CD4-positive, alpha-beta memory T cell (primary cell): ENCODE data around the gene COQ7. TPM values are rescaled to one million over a fixed set of nuclear protein-coding genes. Genes with fewer than 3 reads are reported as not detected.

Experiments
- CTCF ChIA-PET: fragments of 350-600 bp; sonication (Branson Sonifier 250); formaldehyde crosslinking; loops from one replicate; lab custom pipeline; 2021; ENCODE audit warnings: inconsistent platforms; ENCODE audit not compliant: partially characterized antibody; lab: Charles Lee
- POLR2A ChIA-PET: fragments of 350-600 bp; sonication (Branson Sonifier 250); formaldehyde crosslinking; loops from one replicate; lab custom pipeline; 2021; ENCODE audit not compliant: partially characterized antibody; lab: Charles Lee
- DNase-seq, 5 donors: peaks; one replicate each; pipeline versions ENCODE4 v3.0.0 to v3.0.0-alpha.2; 2020 to 2022; ENCODE audit warnings: mixed read lengths in 1 of 5
- H3K27ac ChIP-seq: one replicate; pipeline ENCODE4 v1.7.0; 2013; ENCODE audit warnings: low read depth, low read length
- H3K27me3 ChIP-seq: 2 replicates; pipeline ENCODE4 v1.7.0; 2013; ENCODE audit warnings: mild to moderate bottlenecking, low read length, moderate library complexity; ENCODE audit not compliant: insufficient read depth
- H3K36me3 ChIP-seq: 2 replicates; pipeline ENCODE4 v1.7.0; 2013; ENCODE audit warnings: mild to moderate bottlenecking, low read length, moderate library complexity; ENCODE audit not compliant: insufficient read depth
- H3K4me1 ChIP-seq: 2 replicates; pipeline ENCODE4 v1.7.0; 2013; ENCODE audit warnings: mild to moderate bottlenecking, low read length, moderate library complexity; ENCODE audit not compliant: insufficient read depth
- H3K4me3 ChIP-seq, 2 donors: one replicate each; pipeline ENCODE4 v1.7.0; 2013; ENCODE audit warnings: low read length in 2 of 2, mild to moderate bottlenecking in 1 of 2
- H3K9me3 ChIP-seq, 2 donors: one replicate each; pipeline ENCODE4 v1.7.0; 2013; ENCODE audit warnings: low read length in 2 of 2, control low read depth in 1 of 2; ENCODE audit not compliant: control insufficient read depth in 1 of 2
- H3K27ac Mint-ChIP-seq, 7 donors: one replicate each; pipeline ENCODE4 v1.8.0; 2020 to 2021; ENCODE audit warnings: mixed read lengths in 7 of 7, mild to moderate bottlenecking in 6 of 7, inconsistent platforms in 3 of 7, moderate library complexity in 3 of 7
- H3K27me3 Mint-ChIP-seq, 2 donors: one replicate each; pipeline ENCODE4 v1.8.0; 2020 to 2021; ENCODE audit warnings: mixed read lengths in 2 of 2
- H3K36me3 Mint-ChIP-seq, 2 donors: one replicate each; pipeline ENCODE4 v1.8.0; 2020 to 2021; ENCODE audit warnings: mixed read lengths in 2 of 2, inconsistent platforms in 1 of 2, mild to moderate bottlenecking in 1 of 2
- H3K4me1 Mint-ChIP-seq, 4 donors: one replicate each; pipeline ENCODE4 v1.8.0; 2020 to 2021; ENCODE audit warnings: mixed read lengths in 4 of 4, mild to moderate bottlenecking in 1 of 4
- H3K4me3 Mint-ChIP-seq, 8 donors: one replicate each; pipeline ENCODE4 v1.8.0; 2020 to 2021; ENCODE audit warnings: mixed read lengths in 8 of 8, mild to moderate bottlenecking in 7 of 8, moderate library complexity in 6 of 8, inconsistent platforms in 3 of 8
- H3K9me3 Mint-ChIP-seq, 8 donors: one replicate each; pipeline ENCODE4 v1.8.0; 2020 to 2021; ENCODE audit warnings: mixed read lengths in 8 of 8, mild to moderate bottlenecking in 5 of 8, inconsistent platforms in 3 of 8, moderate library complexity in 1 of 8
- intact Hi-C: fragments of 100-400 bp; cut with micrococcal nuclease; formaldehyde crosslinking; loops from one replicate; pipeline ENCODE4 v1.15.1; 2023
- polyA plus RNA-seq, 2 donors: library from polyadenylated mRNA; unstranded; fragments of 300-500 nt; fragmentation: Illumina TruSeq; gene quantifications; one replicate each; pipeline ENCODE4 v1.2.3, GENCODE V29; 2021
- total RNA-seq, 2 experiments: library from RNA; stranded (reverse); gene quantifications; one replicate each; pipeline ENCODE4 v1.2.3, GENCODE V29; 2021

COQ7 gene
- total and polyA plus RNA-seq, 4 experiments from 2014 or later, result 12.8 to 19.2 (median 17.0) TPM

DNA sequence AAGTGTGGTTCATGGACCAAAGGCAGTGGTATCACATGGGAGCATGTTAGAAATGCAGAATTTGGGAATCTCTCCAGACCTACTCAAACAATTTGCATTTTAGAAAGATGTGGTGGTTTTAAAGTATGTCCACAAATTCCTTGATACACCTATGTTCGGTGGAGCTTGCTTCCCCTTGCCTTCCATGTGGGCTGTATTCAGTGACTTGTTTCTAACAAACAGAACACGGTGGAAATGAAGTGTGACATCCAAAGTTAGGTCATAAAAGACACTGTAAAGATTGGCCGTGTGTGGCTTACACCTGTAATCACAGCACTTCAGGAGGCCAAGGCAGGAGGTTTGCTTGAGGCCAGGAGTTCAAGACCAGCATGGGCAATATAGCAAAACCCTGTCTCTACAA is 16.7 kb downstream of the COQ7 start:
- Histone ChIP-seq H3K27me3 (no peaks in the 10 kb centered on the region), H3K36me3 (no peaks in the 10 kb centered on the region), H3K27ac (no peak overlapping the region), H3K9me3 (no peaks in the 10 kb centered on the region), H3K4me1 (peaks cover 11% of the 10 kb centered on the region), H3K4me3 (no peak overlapping the region)
- CTCF ChIA-PET, result interaction anchor here (1.0 to 6.7 kb wide), 3 partner anchors 10 to 419 kb away, joined by 3 to 102 read pairs (median 26); no protein-coding TSS in a partner anchor
- Mint-ChIP-seq H3K36me3 (peaks cover 11 to 19% of the 10 kb centered on the region in 2 donors), H3K4me1 (peaks cover 0 to 2% (median 0%) of the 10 kb centered on the region in 4 donors), H3K9me3 (peaks cover 0 to 1% (median 0%) of the 10 kb centered on the region in 8 donors), H3K4me3 (no peak overlapping the region), H3K27me3 (peaks cover 0 to 1% of the 10 kb centered on the region in 2 donors), H3K27ac (no peak overlapping the region)
- POLR2A ChIA-PET, result interaction anchor here (1.7 kb wide), 1 partner anchor 418 kb away, joined by 4 read pairs; no protein-coding TSS in a partner anchor
- DNase-seq, result no peak
- intact Hi-C loops, result no loop called here

DNA sequence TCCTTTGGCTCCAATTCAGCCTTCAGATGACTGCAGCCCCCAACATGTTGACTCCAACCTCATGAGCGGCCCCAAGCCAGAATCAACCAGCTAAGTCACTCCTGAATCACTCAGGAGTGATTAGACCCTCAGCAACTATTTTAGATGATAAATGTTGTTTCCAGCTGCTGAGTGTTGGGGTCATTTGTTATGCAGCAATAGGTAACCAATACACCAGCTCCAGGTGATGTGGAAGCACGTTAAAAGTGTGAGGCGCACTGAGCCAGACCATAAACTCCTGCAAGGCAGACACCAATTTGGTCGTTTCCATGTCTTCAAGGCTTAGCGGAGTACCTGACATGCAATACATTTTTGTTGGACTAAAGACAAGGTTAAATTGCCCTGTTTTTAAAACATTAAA is 17.5 kb downstream of the COQ7 start:
- H3K4me3 ChIP-seq, result no peak overlapping the region
- no peak overlapping the region for H3K4me3 Mint-ChIP-seq

DNA sequence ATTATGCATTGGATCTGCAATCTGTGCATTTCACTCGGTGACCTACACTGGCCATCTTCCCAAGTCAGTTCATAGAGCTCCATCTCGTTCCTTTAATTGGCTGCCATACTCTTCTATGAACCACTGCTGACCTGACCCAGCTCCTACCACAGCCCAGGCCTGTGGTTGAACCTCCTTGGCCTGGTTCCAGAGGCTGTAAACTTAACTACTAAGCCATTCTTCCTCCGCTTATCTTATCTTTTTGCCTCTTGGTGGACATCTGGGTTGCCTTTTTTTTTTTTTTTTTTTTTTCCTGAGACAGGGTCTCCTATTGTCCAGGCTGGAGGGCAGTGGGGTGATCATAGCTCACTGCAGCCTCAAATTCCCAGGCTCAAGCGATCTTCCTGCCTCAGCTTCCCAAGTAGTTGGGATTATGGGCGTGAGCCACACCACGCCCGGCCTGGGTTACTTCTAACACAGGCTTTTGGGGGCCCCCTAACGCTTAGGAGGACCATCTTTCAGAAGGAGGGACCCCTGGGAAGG is 18.3 kb downstream of the COQ7 start:
- Mint-ChIP-seq H3K27ac (no peak overlapping the region), H3K27me3 (peaks cover 1 to 3% of the 10 kb centered on the region in 2 donors), H3K36me3 (peaks cover 10 to 11% of the 10 kb centered on the region in 2 donors), H3K4me1 (peaks cover 0 to 2% (median 0%) of the 10 kb centered on the region in 4 donors), H3K4me3 (no peak overlapping the region), H3K9me3 (peaks cover 0 to 1% (median 0%) of the 10 kb centered on the region in 8 donors)
- Histone ChIP-seq H3K27me3 (no peaks in the 10 kb centered on the region), H3K36me3 (no peaks in the 10 kb centered on the region), H3K4me3 (no peak overlapping the region), H3K9me3 (no peaks in the 10 kb centered on the region), H3K27ac (no peak overlapping the region), H3K4me1 (peaks cover 11% of the 10 kb centered on the region)
- CTCF ChIA-PET, result interaction anchor here (0.7 to 6.7 kb wide), 24 partner anchors 8 to 515 kb away, joined by 3 to 102 read pairs (median 4); partner anchors contain the start of genes COQ7 and VPS35L
- intact Hi-C loops, result loop anchor here (1.0 to 5.0 kb wide), 2 partner anchors 417 to 802 kb away; no protein-coding TSS in a partner anchor
- POLR2A ChIA-PET, result no interaction called here
- no peak for DNase-seq

More for the DNA sequence above, 17.5 kb downstream of the COQ7 start:
- intact Hi-C loops, result loop anchor here (5.0 kb wide), 1 partner anchor 802 kb away; no protein-coding TSS in a partner anchor
- H3K36me3 Mint-ChIP-seq, result peaks cover 11 to 13% of the 10 kb centered on the region in 2 donors
- peaks cover 11% of the 10 kb centered on the region for H3K4me1 ChIP-seq
- H3K27me3 ChIP-seq, result no peaks in the 10 kb centered on the region
- ChIA-PET CTCF (interaction anchor here (0.8 to 6.7 kb wide), 9 partner anchors 11 to 479 kb away, joined by 3 to 102 read pairs (median 5); no protein-coding TSS in a partner anchor), POLR2A (interaction anchor here (1.7 kb wide), 1 partner anchor 418 kb away, joined by 4 read pairs; no protein-coding TSS in a partner anchor)
- H3K27me3 Mint-ChIP-seq, result peaks cover 1 to 3% of the 10 kb centered on the region in 2 donors
- H3K27ac ChIP-seq, result no peak overlapping the region
- DNase-seq, result no peak
- H3K4me1 Mint-ChIP-seq, result peaks cover 0 to 2% (median 0%) of the 10 kb centered on the region in 4 donors
- no peak overlapping the region for H3K27ac Mint-ChIP-seq
- no peaks in the 10 kb centered on the region for H3K36me3 ChIP-seq
- no peaks in the 10 kb centered on the region for H3K9me3 ChIP-seq
- peaks cover 0 to 1% (median 0%) of the 10 kb centered on the region in 8 donors for H3K9me3 Mint-ChIP-seq

DNA sequence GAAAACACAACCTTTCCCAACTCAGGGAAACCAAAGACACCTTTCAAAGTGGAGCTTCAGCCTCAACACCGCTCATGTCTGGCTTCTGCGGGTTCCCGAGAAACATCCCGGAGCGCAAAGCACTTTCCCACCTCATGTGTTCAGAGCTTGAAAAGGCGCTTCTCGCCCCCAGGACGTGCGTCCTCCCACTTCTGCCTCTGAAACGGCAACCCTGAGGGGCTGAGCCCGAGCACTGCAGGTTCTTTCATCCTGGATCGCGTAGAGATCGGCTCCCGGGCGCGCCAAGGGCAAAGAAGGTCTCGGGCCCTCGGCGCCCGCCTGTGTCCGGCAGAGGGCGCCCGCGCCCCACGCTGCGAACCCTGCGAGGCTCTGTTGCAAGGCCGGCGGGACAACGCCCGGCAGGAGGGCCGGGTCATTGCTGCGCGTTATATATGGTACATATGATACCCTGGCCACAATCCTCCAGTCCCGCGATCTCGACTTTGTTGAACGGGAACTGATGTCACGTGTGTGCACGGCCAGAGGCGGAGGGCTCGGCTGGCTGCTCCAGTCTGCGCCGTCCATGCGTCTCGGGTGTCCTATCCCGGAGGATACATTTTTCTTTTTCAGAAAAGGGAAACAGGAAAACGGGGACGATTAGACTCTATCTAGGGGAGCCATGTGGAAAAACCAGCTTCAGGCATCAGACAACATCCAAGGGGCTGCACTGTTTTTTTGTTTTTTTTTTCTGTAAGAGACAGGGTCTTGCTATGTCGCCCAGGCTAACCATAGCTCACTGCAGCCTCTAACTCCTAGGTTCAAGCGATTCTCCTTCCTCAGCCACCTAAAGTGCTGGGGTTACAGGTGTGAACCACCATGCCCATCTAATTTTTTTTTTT is 19.1 kb downstream of the COQ7 start:
- Histone ChIP-seq H3K27ac (no peak overlapping the region), H3K27me3 (no peaks in the 10 kb centered on the region), H3K9me3 (no peaks in the 10 kb centered on the region), H3K36me3 (no peaks in the 10 kb centered on the region), H3K4me3 (peak overlapping the region in 1 of 2 donors; percentile 17), H3K4me1 (peaks cover 11% of the 10 kb centered on the region)
- peak; percentile 54 to 78 (median 67) for DNase-seq
- ChIA-PET POLR2A (no interaction called here), CTCF (interaction anchor here (0.7 to 6.7 kb wide), 26 partner anchors 8 to 1303 kb away, joined by 3 to 102 read pairs (median 4); partner anchors contain the start of genes COQ7 and VPS35L)
- H3K9me3 Mint-ChIP-seq, result peaks cover 0 to 1% (median 0%) of the 10 kb centered on the region in 8 donors
- H3K4me1 Mint-ChIP-seq, result peaks cover 0 to 2% (median 0%) of the 10 kb centered on the region in 4 donors
- peaks cover 4% of the 10 kb centered on the region in 2 donors for H3K36me3 Mint-ChIP-seq
- H3K4me3 Mint-ChIP-seq, result peak overlapping the region; percentile 17 to 81 (median 50)
- intact Hi-C loops, result loop anchor here (1.0 to 5.0 kb wide), 2 partner anchors 416 to 801 kb away; no protein-coding TSS in a partner anchor
- H3K27ac Mint-ChIP-seq, result no peak overlapping the region
- peaks cover 1 to 3% of the 10 kb centered on the region in 2 donors for H3K27me3 Mint-ChIP-seq

DNA sequence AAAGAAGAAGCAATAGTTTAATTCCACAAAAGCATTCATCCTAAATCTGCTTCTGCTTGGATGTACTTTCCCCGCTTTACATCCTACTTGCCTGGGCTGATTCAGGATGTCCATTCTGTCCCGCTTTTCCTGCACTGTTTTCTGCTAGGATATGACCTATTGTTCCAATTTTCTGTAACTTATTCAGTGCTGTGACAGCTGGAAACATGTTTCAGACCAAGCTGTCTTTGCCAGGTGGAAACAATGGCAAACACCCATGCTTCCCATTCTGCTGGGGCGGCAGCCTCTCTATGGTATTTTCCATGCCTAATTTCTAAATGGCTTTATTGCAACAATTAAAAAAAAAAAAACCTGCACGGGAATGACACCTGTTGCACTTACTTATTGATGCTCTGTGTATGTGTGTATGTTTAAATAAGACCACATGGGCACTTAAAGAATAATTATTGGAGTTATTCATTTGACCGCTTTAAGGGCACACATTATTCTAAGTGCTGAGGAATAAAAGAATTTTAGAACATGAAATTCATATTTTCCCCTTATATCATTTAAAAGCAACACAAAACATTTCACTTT is 21.0 kb downstream of the COQ7 start:
- no peak overlapping the region for H3K4me3 ChIP-seq
- H3K9me3 ChIP-seq, result no peaks in the 10 kb centered on the region
- no peak for DNase-seq
- ChIA-PET CTCF (interaction anchor here (6.7 kb wide), 1 partner anchor 415 kb away, joined by 102 read pairs; no protein-coding TSS in a partner anchor), POLR2A (no interaction called here)
- no peaks in the 10 kb centered on the region for H3K36me3 ChIP-seq
- intact Hi-C loops, result loop anchor here (5.0 kb wide), 1 partner anchor 799 kb away; no protein-coding TSS in a partner anchor
- Mint-ChIP-seq H3K4me3 (peak overlapping the region in 1 of 8 donors; percentile 67), H3K27me3 (peaks cover 3% of the 10 kb centered on the region in 2 donors), H3K36me3 (no peaks in the 10 kb centered on the region), H3K4me1 (peaks cover 0 to 2% (median 0%) of the 10 kb centered on the region in 4 donors), H3K27ac (no peak overlapping the region), H3K9me3 (peaks cover 0 to 7% (median 0%) of the 10 kb centered on the region in 8 donors)
- H3K4me1 ChIP-seq, result peaks cover 11% of the 10 kb centered on the region
- H3K27me3 ChIP-seq, result no peaks in the 10 kb centered on the region
- H3K27ac ChIP-seq, result no peak overlapping the region

DNA sequence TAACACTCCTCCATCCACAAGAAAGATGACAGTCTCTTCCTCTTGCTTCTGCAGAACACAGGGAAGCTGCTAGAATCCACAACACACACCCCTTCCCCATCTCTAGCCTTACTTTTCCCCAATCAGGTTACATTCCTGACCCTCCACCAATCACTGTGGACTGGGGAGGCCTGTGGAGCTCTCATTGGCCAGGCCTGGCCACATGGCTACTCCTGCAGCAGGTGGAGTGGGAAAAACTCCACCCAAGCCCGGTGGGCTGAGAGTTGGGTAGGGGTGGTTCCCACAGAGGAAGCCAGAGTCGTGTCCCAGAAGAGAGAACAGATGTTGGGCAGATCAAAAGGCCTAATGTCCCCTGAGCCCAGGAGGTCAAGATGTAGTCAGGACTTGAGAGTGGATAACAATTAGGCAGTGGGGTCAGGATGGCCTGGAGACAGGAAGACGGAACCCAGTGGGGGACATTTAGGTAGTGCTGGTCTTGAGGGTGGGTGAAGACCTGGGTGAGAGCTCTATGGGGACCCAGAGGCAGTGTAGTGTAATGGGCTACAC is 22.1 kb downstream of the COQ7 start:
- peaks cover 0 to 2% (median 0%) of the 10 kb centered on the region in 4 donors for H3K4me1 Mint-ChIP-seq
- no peak overlapping the region for H3K4me3 Mint-ChIP-seq
- Histone ChIP-seq H3K27ac (no peak overlapping the region), H3K27me3 (no peaks in the 10 kb centered on the region), H3K4me3 (no peak overlapping the region), H3K9me3 (no peaks in the 10 kb centered on the region), H3K4me1 (peaks cover 11% of the 10 kb centered on the region), H3K36me3 (no peaks in the 10 kb centered on the region)
- H3K36me3 Mint-ChIP-seq, result no peaks in the 10 kb centered on the region
- CTCF ChIA-PET, result interaction anchor here (6.7 kb wide), 1 partner anchor 414 kb away, joined by 102 read pairs; no protein-coding TSS in a partner anchor
- POLR2A ChIA-PET, result no interaction called here
- peaks cover 0 to 7% (median 0%) of the 10 kb centered on the region in 8 donors for H3K9me3 Mint-ChIP-seq
- intact Hi-C loops, result loop anchor here (5.0 kb wide), 1 partner anchor 798 kb away; no protein-coding TSS in a partner anchor
- H3K27me3 Mint-ChIP-seq, result peaks cover 3 to 4% of the 10 kb centered on the region in 2 donors
- DNase-seq, result no peak
- H3K27ac Mint-ChIP-seq, result no peak overlapping the region
